Measurements from ENCODE around the gene DCLRE1A.

DCLRE1A gene

DNA sequence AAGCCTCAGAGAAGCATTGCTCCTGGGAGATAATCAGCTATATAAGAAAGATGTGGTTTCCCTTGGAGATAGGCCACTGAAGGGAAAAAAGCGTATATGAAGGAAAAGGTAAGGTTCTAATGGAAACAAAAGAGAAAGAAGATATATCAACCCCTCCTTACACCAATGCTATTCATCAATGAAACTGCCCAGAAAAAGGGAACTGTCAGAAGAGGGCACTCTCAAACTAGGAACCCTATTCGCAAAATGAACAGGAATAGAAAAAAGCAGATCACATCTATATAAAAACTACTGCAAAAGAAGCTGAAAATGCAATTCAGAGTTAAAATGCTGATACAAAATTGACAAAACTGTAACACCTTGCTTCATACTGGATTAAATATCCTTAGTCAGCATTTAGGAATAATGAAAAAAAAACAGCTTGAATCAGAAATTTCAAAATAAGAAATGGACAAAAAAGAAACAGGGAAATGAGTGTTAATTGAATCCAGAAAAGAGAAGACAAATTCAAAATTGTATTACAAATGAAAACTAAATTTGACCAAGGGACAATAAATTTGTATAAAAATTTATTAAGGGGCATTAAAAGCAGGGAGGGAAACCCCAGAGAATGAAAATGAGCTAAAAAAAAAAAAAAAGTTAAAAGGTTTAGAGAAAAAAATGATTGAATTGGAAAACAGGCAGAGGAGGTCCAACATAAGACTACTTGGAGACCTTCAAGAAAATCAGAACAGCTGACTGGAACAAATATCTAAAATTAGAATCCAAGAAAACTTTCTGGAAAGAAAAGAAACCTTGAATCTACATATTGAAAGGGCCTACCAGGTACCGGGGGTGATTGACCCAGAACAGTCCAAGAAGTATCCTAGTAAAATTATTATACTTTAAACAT, 18.5 kb upstream of the DCLRE1A start:
- no peak for TF ChIP-seq ZNF274 (IDR thresholded peaks at IDR 0.05; ENCODE audit: low read depth, low read length)
- H3K4me3 ChIP-seq (ENCODE audit: low read length), result no peak overlapping the region

- TF ChIP-seq ZNF274 (IDR thresholded peaks at IDR 0.05; ENCODE audit: low read depth, low read length), result no peak
- H3K4me3 ChIP-seq (ENCODE audit: low read length), result no peak overlapping the region
Observed at GRCh38 chr10:113869789-113870188, 15.9 kb upstream of the DCLRE1A start.

DNA sequence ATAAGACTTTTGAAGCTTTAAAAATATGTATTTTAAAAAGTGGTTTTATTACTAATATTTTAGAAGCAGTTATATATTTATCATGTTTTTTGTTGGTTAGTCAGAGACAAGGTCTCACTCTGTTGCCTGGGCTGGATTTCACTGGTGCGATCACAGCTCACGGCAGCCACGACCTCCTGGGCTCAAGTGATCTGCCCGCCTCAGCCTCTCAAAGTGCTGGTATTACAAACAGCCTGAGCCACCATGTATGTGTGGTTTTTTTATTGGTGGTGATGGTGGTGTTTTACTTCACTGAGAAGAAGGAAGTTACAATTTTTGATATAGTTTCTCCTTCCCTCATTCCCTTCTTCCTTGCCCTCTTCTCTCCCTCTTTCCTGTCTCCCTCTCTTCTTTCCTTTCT, 14.0 kb upstream of the DCLRE1A start:
- no peak overlapping the region for H3K4me3 ChIP-seq (ENCODE audit: low read length)
- TF ChIP-seq ZNF274 (IDR thresholded peaks at IDR 0.05; ENCODE audit: low read depth, low read length), result no peak

- no peak overlapping the region for H3K4me3 ChIP-seq (ENCODE audit: low read length)
- no peak for TF ChIP-seq ZNF274 (IDR thresholded peaks at IDR 0.05; ENCODE audit: low read depth, low read length)
Observed at GRCh38 chr10:113866551-113867394, 12.9 kb upstream of the DCLRE1A start.

DNA sequence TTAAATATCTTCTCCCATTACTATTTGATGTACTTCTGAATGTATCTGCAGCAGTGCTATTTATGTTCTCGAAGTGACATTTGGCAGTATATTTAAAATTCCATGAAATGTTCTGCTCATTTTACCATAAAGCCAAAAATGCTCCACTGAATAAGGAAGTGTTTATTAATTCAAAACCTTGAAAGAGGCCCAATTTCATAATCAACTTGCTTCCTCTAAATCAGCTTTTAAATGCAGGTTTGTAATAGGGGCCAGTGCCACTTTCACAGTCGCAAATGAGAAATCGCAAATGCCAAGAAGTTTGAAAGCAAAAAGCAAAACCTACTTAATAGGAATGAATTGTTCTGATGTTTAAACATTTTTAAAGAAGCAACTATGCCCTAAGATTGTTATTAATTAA, 12.0 kb upstream of the DCLRE1A start:
- no peak for TF ChIP-seq ZNF274 (IDR thresholded peaks at IDR 0.05; ENCODE audit: low read depth, low read length)
- no peak overlapping the region for H3K4me3 ChIP-seq (ENCODE audit: low read length)

DNA sequence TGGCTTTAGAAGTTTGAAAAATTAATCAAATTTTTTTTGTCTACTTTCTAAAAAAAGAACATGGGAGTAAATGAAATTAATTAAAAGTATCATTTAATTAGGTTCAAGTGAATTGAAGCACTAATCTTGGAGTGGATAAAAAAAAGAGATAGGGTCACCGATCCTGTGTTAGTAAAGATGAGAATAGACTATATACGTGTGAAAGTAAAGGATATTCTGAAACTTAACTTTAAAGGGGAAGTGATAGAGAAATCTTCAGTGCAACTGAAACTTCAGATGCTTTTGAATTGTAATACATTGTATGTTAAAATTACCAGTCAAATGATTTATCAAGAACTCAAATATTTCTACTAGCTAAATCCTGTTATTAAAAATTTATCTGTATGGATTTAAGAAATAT, 5.4 kb upstream of the DCLRE1A start:
- peak overlapping the region; percentile 55; the same call in 1 of the 2 replicates for H3K4me3 ChIP-seq (ENCODE audit: low read length)
- no peak for TF ChIP-seq ZNF274 (IDR thresholded peaks at IDR 0.05; ENCODE audit: low read depth, low read length)

GRCh38 chr10:113858541-113858940, 4.7 kb upstream of the DCLRE1A start:
- TF ChIP-seq ZNF274 (IDR thresholded peaks at IDR 0.05; ENCODE audit: low read depth, low read length), result no peak
- no peak overlapping the region; the same call in 1 of the 2 replicates for H3K4me3 ChIP-seq (ENCODE audit: low read length)

DNA sequence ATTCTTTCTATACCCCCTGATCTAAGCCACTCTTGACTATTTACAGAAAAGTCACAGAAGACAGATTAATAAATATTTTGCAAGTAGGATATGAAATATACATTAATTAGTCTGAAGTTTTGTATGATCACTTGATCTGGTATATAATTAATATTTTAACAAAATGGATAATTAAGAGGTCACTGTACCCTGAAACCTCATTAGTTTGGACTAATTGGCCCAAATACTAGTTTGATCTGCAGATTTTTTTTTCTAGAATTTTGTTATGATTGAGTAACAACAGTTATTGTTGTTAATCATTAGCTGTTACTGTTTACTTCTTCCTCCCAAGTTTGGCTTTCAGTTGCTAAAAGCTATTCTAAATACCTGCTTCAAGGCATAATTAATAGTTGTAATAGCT, 3.3 kb upstream of the DCLRE1A start:
- peak overlapping the region; percentile 86; the same call in 1 of the 2 replicates for H3K4me3 ChIP-seq (ENCODE audit: low read length)
- no peak for TF ChIP-seq ZNF274 (IDR thresholded peaks at IDR 0.05; ENCODE audit: low read depth, low read length)

DNA sequence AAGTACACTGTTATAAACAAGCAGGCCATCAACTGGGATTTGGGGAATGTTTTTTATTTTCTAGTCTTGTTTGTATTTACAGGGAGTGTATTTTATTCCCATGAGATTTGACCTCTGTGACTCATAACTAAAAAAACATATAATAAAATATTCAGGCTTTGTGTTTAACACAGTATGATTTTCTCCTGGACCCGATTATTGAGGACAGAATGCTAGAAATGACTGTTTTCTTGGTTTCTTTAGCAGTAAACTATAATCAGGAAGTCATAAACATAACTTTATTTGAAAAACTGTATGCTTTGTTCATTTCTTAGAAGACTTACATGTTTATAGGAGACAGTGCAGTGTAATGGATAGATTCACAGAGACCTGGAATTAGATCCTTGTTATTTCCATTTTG, 2.7 kb upstream of the DCLRE1A start:
- TF ChIP-seq ZNF274 (IDR thresholded peaks at IDR 0.05; ENCODE audit: low read depth, low read length), result no peak
- peak overlapping the region; percentile 86; the same call in 1 of the 2 replicates for H3K4me3 ChIP-seq (ENCODE audit: low read length)

- TF ChIP-seq ZNF274 (IDR thresholded peaks at IDR 0.05; ENCODE audit: low read depth, low read length), result no peak
Observed at GRCh38 chr10:113854761-113855588, 1.1 kb upstream of the DCLRE1A start.

DNA sequence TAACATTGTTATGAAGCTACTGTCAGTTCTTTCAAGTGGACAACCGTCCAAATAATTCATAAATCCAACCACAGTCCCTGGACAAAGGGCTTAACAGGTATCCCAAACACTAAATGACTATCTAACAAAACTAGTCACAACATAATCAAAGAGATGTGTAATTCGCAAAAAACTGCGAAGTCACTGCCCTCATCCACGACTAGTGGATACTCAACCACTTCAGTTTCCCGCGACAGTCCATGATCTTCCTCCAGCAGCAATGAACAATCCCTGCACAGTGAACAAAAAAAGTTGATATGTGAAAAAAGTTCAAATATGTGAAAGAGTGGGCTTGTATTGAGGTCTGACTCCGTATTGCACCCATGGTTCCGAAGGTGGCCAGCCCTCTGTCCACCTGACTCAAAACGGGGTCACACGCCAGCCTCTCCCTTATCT, 287 bp downstream of the DCLRE1A start:
- TF ChIP-seq ZNF274 (IDR thresholded peaks at IDR 0.05; ENCODE audit: low read depth, low read length), result no peak
- peak overlapping the region; percentile 86 for H3K4me3 ChIP-seq (ENCODE audit: low read length)

More at GRCh38 chr10:113854761-113855588, 1.1 kb upstream of the DCLRE1A start:
- peak overlapping the region; percentile 86 for H3K4me3 ChIP-seq (ENCODE audit: low read length)

GRCh38 chr10:113849946-113850345, 3.9 kb downstream of the DCLRE1A start:
- no peak overlapping the region for H3K4me3 ChIP-seq (ENCODE audit: low read length)
- no peak for TF ChIP-seq ZNF274 (IDR thresholded peaks at IDR 0.05; ENCODE audit: low read depth, low read length)

GRCh38 chr10:113849140-113849803, 4.6 kb downstream of the DCLRE1A start:
- H3K4me3 ChIP-seq (ENCODE audit: low read length), result no peak overlapping the region
- no peak for TF ChIP-seq ZNF274 (IDR thresholded peaks at IDR 0.05; ENCODE audit: low read depth, low read length)
